Mesenteric fat pad (tissue), 1 donor: ENCODE results near the gene FIG4. TPM values are rescaled to one million over a fixed set of nuclear protein-coding genes. Genes with fewer than 3 reads are reported as not detected.
"Not testable (repeated sequence)": the region's sequence is repeated elsewhere in the genome, so short reads cannot be mapped to it uniquely, and the experiment has no call there.

Source experiments
- DNase-seq: peaks from one replicate; pipeline ENCODE4 v3.0.0-alpha.2; 2020; ENCODE audit warnings: low spot score
- total RNA-seq: library from RNA; stranded (reverse); fragmentation: NEBNext Ultra II Directional; extraction: Animal tissue kit (Norgen Biotek cat#: 25700); gene quantifications from one replicate; pipeline ENCODE4 v1.2.1, GENCODE V29; 2021
- donor health status: DM: yes; HTN: yes; CAD: no.

Gene FIG4
- total RNA-seq, 1 donor from 2014 or later, result 17.9 TPM

GRCh38 chr6:109794201-109794923 lies 103.3 kb downstream of the FIG4 start:
- no peak for DNase-seq

DNA sequence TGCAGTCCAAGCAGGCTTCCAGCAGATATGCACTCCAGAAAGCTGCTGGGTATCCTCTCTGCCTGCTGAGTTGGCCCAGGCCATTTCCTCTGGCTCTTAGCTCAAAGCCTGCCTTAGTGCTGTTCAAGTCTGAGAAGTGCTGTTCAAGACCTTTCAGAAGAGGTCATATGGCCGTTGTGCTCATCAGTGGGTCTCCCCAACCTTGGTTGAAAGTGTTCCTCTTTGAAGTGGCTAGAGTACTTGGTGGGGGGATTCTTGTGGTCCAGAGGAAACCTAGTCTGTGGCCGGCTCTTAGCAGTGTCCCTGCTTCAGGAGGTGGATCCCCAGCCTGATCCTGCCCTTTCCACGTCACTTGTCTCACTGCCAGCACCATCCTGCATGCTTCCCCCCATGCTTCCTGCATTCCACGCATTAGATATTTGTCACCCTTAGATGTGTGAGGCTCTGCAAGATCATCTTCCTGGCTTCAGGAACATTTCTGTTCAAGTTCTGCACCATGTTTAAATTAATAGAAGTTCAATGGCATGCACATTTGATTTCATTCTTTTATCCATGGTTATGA lies 105.0 kb downstream of the FIG4 start:
- no peak for DNase-seq

GRCh38 chr6:109799129-109799528 lies 108.0 kb downstream of the FIG4 start:
- no peak for DNase-seq

- DNase-seq, result no peak
Observed at GRCh38 chr6:109799664-109800063, 108.6 kb downstream of the FIG4 start.

DNA sequence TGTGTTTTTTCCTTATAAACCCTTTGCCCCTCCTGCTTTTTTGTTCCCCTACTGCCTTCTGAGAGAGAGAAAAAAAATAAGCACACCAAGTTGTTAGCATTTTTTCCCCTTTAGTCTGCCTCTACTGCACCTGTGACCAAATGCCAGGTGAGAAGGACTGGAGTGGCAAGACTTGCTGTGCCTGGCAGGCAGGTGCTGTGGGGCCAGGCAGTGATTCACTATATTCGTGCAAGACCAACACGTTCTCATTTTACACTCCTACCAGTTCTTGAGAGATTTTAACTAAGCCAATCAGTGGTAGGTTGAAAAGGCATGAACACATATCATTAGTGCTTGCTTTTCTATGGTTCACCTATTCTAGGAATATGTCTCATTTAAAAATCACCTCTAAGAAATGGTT lies 109.7 kb downstream of the FIG4 start:
- no peak for DNase-seq

- no peak for DNase-seq
Observed at GRCh38 chr6:109801794-109802193, 110.7 kb downstream of the FIG4 start.

DNA sequence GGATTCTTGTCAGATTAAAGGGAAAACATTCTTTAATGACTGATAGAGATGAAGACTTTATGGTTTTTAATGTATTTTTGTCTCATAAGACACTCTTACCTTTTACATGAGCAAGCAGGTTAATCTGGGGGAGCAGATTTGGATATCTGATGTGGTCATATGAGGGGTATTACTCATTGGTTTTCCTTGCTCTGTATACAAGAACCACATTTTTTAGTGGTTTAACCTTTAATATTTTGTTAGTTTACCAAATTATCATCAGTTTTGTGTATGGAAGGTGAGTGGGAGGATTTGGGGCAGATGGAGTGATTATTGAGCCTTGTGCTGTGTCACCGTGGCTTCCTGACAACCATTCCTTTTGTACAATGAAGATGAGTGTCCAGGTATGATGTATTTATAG lies 112.9 kb downstream of the FIG4 start:
- DNase-seq, result no peak

- no peak for DNase-seq
Observed at GRCh38 chr6:109807881-109808280, 116.8 kb downstream of the FIG4 start.

DNA sequence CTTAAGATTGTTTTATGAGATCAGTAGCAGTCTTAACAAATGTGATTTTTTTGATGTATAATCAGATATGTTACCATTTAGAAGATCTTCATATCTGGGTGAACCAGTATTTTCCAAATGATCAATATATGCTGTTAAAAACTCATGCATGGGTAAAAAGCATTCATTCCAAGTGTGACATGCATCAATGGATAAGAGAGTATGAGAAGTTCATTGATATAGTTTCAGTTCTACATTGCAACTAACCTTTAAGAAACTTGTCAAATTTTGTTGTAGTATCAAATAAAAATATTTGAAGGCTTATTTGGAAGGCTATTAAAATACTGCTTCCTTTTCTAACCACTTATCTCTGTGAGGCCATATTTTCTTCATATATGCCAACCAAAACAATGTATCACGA lies 117.7 kb downstream of the FIG4 start:
- DNase-seq, result no peak

DNA sequence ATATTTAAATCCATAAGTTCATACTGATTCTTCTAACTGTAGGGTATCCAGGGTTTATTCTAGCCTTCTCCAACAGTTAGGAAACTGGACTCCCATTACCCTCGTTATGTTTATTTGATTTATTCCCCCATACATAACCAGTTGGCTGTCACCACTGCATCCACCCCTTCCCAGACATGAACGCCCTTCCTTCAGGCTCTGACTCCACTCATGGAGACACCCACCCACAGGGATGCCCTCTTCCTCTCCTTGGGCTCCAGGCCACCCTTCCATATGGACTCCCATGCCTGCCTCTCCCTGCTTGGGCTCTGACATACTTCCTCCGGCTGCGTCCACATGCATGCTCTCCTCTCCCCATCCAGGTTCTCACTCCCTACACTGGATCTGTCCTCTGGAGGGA lies 124.0 kb downstream of the FIG4 start:
- DNase-seq, result no peak

- DNase-seq, result no peak
Observed at GRCh38 chr6:109816452-109817374, 125.6 kb downstream of the FIG4 start.

DNA sequence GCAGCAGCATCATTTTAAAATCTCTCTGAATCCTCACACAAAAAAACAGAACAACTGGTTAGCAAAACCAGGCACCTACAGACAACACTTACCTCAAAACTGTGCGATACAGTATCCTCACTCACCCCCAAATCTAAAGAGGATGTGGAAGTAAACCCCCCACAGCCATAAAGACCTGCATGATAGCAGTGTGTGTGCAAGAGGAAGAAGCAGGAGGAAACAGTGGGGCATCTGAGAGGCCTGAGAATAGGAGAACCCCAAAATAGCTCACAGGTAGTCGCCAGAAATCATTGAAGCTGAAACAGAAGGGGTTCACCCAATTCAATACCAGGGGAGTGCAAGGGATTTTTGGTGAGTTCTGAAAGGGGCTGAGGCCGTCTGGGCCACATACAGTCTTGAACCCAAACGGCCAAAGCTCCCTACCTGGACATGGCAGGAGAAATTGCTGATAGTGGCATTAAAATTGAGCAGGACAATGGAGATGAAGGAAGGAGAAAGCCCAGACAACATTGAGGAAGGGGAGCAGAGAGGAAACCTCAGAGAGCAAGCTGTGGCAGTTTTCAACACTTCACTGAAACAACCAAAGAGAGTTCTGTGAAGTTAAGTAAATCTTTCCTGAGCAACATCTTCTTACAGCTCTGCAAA lies 129.7 kb downstream of the FIG4 start:
- DNase-seq, result no peak

GRCh38 chr6:109821428-109821827 lies 130.3 kb downstream of the FIG4 start:
- no peak for DNase-seq

DNA sequence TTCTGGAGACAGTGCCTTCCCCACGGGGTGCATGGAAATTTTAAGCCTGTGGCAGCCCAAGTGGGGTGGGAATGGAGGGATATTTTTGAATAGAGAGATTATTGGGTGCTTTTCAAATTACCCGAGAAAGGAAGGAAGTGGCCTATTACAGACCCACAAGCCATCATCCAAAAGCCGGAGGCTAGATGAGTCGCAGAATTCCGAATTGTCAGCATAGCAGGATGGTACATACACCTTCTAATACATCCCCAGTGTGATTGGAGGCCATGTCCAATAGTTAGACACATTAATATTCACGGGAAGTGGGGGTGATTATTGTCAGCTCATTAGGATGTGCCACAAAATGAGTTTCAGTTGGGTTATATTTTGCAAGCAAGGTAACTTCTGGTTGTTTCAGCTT lies 133.0 kb downstream of the FIG4 start:
- no peak for DNase-seq

DNA sequence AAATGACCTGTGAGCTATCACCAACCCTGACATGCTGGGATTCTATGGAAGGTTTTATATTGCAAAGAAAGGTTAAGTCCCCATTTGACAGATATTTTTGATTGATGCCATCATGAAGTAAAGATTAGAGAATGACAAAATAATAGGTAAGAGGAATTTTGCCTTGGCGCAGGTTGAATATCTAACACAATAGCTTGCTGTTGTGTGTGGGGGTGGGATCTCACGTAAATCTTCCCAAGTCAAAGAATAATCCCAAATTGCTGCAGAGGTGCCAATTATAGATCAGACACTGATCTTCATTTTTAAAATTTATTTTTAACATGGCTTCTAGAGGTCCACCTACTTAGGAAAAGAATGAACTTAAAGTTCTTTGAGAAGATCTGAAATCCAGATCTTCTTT lies 135.5 kb downstream of the FIG4 start:
- no peak for DNase-seq

- not testable (repeated sequence) for DNase-seq
Observed at GRCh38 chr6:109831352-109831751, 140.3 kb downstream of the FIG4 start.

- DNase-seq, result no peak
Observed at GRCh38 chr6:109834131-109834530, 143.0 kb downstream of the FIG4 start.

GRCh38 chr6:109834595-109835437 lies 143.7 kb downstream of the FIG4 start:
- DNase-seq, result no peak

DNA sequence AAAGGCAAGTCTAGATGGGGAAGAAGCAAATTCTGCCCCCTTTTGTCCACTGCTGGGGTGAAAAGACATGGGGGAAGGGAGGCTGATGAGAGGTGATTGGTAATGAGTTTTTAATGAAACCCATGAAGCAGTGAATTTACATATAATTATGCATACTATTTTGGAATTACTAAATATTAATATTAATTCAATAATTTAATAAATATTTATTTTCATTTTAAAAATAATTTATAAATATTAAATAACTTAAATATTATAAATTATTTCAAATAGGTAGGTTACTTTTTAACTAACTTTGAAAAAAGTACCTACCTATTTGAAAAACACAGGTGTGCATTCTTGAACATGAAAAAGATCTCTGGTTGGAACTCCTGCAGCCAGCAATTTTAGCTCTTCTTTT lies 148.9 kb downstream of the FIG4 start:
- no peak for DNase-seq

DNA sequence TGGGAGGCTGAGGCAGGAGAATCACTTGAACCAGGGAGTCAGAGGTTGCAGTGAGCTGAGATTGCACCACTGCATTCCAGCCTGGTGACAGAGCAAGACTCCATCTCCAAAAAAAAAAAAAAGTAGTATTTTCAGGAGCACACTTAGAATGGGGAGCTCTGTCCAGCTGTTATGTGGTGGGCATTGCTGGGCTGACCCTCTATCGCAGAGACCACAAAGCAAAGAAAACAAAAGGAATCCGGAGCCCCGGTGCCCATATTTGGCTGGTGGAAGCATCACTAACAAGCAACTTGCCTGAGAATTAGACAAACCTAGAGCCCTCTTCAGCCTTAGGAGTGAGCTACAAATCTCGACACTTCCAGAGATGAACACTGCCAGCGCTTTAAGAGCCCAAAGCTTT lies 149.7 kb downstream of the FIG4 start:
- DNase-seq, result no peak

DNA sequence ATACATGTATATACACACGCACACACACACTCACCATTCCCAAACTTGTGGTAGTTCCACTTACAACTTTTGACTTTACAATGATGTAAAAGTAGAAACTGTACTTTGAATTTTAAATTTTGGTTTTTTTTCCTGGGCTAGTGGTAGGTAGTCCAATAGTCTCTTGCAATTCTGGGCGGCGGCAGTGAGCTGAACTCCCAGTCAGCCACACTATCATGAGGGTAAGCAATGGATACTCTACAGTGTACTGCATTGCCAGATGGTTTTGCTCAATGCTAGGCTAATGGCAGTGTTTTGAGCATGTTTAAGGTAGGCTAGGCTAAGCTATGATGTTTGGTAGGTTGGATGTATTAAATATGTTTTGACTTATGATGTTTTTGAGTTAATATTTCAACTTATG lies 150.8 kb downstream of the FIG4 start:
- no peak for DNase-seq
